Heart right ventricle (tissue), 16 donors: ENCODE data around the gene TLR4. TPM values are rescaled to one million over a fixed set of nuclear protein-coding genes. Genes with fewer than 3 reads are reported as not detected.
A peak's percentile ranks its signal among the peaks of the same experiment; 100 is the strongest.

Experiments used
- ATAC-seq, 8 donors: fragments of 200-7000 bp; cut with Tn5 transposase; one replicate each; pipeline ENCODE4 v1.9.1; 2020; ENCODE audit warnings: mild to moderate bottlenecking in 8 of 8, moderate library complexity in 8 of 8, moderate number of reproducible peaks in 1 of 8
- DNase-seq, 2 donors: peaks; one replicate each; pipeline ENCODE4 v3.0.0-alpha.2; 2020
- H3K27ac ChIP-seq, 10 donors: fragments of 200-600 bp; sonication (generic) in 2 of 10; one replicate each; pipeline versions ENCODE4 v1.5.0 to v1.8.0; 2020 to 2022; ENCODE audit warnings: mild to moderate bottlenecking in 3 of 10
- H3K27me3 ChIP-seq, 7 donors: fragments of 200-600 bp; one replicate each; pipeline ENCODE4 v1.8.0; 2021 to 2022; ENCODE audit warnings: mild to moderate bottlenecking in 2 of 7
- H3K36me3 ChIP-seq, 9 donors: fragments of 200-600 bp; sonication (generic) in 1 of 9; one replicate each; pipeline versions ENCODE4 v1.5.0 to v1.8.0; 2020 to 2022; ENCODE audit warnings: mild to moderate bottlenecking in 2 of 9
- H3K4me1 ChIP-seq, 9 donors: fragments of 200-600 bp; sonication (generic) in 1 of 9; one replicate each; pipeline versions ENCODE4 v1.5.0 to v1.8.0; 2020 to 2022; ENCODE audit warnings: mild to moderate bottlenecking in 4 of 9
- H3K4me3 ChIP-seq, 10 donors: fragments of 200-600 bp; sonication (generic) in 2 of 10; one replicate each; pipeline versions ENCODE4 v1.5.0 to v1.8.0; 2020 to 2022; ENCODE audit warnings: mild to moderate bottlenecking in 7 of 10, moderate library complexity in 2 of 10
- H3K9me3 ChIP-seq, 11 donors: fragments of 200-600 bp in 10 of 11; sonication (generic) in 2 of 11; one replicate each; pipeline versions ENCODE4 v1.5.0 to v1.8.0; 2013 to 2022; ENCODE audit warnings: mild to moderate bottlenecking in 2 of 11, control low read depth in 1 of 11, moderate library complexity in 1 of 11
- WGBS, 2 donors: extraction: QIAGEN DNeasy Blood & Tissue Kit; methylation state at CpG; one replicate each; pipeline ENCODE4 v1.1.7; 2013; ENCODE audit warnings: inconsistent platforms in 1 of 2; 5-methylcytosine and 5-hydroxymethylcytosine counted together
- intact Hi-C, 10 donors: fragments of 100-400 bp; cut with DNase I; formaldehyde crosslinking; loops; one replicate each; pipeline versions ENCODE4 v1.11.1 to v1.14.2; 2022
- polyA plus RNA-seq, 2 donors: library from polyadenylated mRNA; stranded (reverse); fragments of 200-250 nt; gene quantifications; one replicate each; pipeline ENCODE4 v1.2.3, GENCODE V29; 2013
- total RNA-seq, 10 donors: library from RNA; stranded (reverse); fragmentation: NEBNext Ultra II Directional in 3 of 10; extraction: Animal tissue kit (Norgen Biotek cat#: 25700) in 3 of 10; gene quantifications; one replicate each; pipeline versions ENCODE4 v1.2.1 to v1.2.4, GENCODE V29; 2021 to 2023
- TF ChIP-seq, protein P1 (sequence below), 9 donors: fragments of 200-600 bp; sonication (generic) in 2 of 9; IDR thresholded peaks; one replicate each; pipeline versions ENCODE4 v1.5.0 to v1.8.0; 2021 to 2022; ENCODE audit warnings: antibody characterized with exemption in 9 of 9, mild to moderate bottlenecking in 5 of 9, moderate library complexity in 1 of 9
- donor health status: Arrhythmogenic right ventricular cardiomyopathy.
- donor health status: ischemic (EF 13 %, LVEDD 7.1; RV severe dilation, severe dysfunction).
- donor health status: healthy with polysubstance abuse.
- donor health status: DM: no; HTN: yes; CAD: no.
- donor health status: DM: no; HTN: no; CAD: no.
- donor health status: ischemic (EF 25% LVEDD 6.9; RV normal size, moderate dysfunction).
- donor health status: ischemic (EF 25% LVEDD 5.7; RV mildly dilated, moderate dysfunction).
- donor health status: healthy.
- donor health status: DM: yes; HTN: yes; CAD: no.
- donor health status: Ischemic cardiomyopathy.
- donor health status: ischemic (EF 35%, LVEDD 5.7; RV mildly dilated, moderate dysfunction).
- donor health status: nonischemic (EF 11% LVEDD 7.7; RV severe dilation, severe dysfunction).
- donor health status: DM: yes; HTN: yes; CAD: no.
- donor health status: PGD.
- donor health status: ischemic (EF 29% LVEDD 5.4; RV normal size, mild dysfunction).
- donor health status: nonischemic (EF 23%, LVEDD 6.1; RV moderate dilation, normal function).

Gene TLR4
- total and polyA plus RNA-seq, 12 donors = 2.3 to 24.7 (median 10.5) TPM

DNA sequence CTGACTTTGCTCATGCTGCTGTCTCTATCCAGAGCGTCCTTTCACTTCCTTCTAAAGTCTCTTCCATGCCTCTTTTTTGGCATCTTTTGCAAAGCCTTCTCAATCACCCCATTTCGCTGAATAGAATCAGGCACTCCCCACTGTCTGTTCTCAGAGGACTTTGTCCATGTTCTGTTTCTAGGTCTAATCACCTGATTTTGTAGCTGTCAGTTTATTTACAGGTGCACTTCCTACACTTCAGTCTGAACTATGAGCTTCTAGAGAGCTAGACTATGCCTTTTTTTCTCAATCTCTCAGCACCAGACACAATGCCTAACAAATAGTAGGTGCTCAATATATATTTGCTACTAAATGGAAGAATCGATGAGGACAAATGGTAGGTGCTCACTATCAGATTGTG, 29.9 kb downstream of the TLR4 start:
- ATAC-seq (no peak), DNase-seq (no peak)
- no peak overlapping the region for H3K27ac ChIP-seq
- TF ChIP-seq, protein P1, sequence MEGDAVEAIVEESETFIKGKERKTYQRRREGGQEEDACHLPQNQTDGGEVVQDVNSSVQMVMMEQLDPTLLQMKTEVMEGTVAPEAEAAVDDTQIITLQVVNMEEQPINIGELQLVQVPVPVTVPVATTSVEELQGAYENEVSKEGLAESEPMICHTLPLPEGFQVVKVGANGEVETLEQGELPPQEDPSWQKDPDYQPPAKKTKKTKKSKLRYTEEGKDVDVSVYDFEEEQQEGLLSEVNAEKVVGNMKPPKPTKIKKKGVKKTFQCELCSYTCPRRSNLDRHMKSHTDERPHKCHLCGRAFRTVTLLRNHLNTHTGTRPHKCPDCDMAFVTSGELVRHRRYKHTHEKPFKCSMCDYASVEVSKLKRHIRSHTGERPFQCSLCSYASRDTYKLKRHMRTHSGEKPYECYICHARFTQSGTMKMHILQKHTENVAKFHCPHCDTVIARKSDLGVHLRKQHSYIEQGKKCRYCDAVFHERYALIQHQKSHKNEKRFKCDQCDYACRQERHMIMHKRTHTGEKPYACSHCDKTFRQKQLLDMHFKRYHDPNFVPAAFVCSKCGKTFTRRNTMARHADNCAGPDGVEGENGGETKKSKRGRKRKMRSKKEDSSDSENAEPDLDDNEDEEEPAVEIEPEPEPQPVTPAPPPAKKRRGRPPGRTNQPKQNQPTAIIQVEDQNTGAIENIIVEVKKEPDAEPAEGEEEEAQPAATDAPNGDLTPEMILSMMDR (IDR thresholded peaks at IDR 0.05) = no peak
- H3K4me3 ChIP-seq = no peak overlapping the region
- 84 to 90% methylated on average over 3 of the region's 3 CpGs for WGBS, 2 donors
- peaks cover 0 to 24% (median 0%) of the 10 kb centered on the region in 9 donors for H3K4me1 ChIP-seq
- no peaks in the 10 kb centered on the region for H3K27me3 ChIP-seq
- no peaks in the 10 kb centered on the region for H3K36me3 ChIP-seq
- H3K9me3 ChIP-seq = no peaks in the 10 kb centered on the region
- intact Hi-C loops = no loop called here

DNA sequence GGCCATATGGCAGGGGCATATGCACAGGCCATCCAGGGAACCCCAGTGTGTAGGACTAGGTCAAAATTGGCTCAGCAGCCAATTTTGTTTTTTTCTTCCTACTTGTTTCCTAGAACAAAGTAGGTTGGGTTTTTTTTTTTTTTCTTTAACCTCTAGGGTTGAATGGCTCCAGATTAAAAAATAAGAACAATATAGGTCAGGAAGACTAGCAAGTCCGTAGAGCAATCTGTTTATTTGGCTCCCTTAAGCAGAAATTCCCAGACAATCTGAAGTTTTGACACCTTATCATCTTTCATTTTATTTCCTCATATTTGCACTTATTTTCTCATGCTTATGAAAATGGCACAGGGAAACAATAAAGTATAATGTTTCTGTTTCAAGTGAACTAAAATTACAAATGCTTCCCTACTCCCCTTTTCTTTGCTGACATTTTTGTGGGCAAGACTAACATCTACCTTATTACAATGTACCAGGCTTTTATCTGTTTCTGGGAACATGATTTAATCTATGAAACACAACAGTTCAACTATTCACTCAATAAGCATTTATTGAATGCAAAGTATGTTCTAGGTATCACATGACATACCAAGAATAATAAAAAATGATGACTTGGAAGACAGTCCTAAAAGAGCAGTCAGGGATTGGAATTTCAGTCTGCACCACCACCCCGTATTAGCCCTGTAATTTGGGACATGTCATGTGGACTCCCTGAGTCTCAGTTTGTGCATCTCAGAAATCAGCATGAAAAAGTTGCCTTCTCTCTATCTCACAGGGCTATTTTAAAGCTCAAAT, 30.5 kb downstream of the TLR4 start:
- no peaks in the 10 kb centered on the region for H3K27me3 ChIP-seq
- H3K4me3 ChIP-seq = no peak overlapping the region
- peaks cover 0 to 18% (median 0%) of the 10 kb centered on the region in 9 donors for H3K4me1 ChIP-seq
- no peak for DNase-seq
- H3K9me3 ChIP-seq = no peaks in the 10 kb centered on the region
- no peaks in the 10 kb centered on the region for H3K36me3 ChIP-seq
- no peak overlapping the region for H3K27ac ChIP-seq
- TF ChIP-seq, protein P1 (IDR thresholded peaks at IDR 0.05) = no peak
- no peak for ATAC-seq
- intact Hi-C loops = no loop called here
- WGBS, 2 donors = 57 to 59% methylated on average over 2 of the region's 2 CpGs

DNA sequence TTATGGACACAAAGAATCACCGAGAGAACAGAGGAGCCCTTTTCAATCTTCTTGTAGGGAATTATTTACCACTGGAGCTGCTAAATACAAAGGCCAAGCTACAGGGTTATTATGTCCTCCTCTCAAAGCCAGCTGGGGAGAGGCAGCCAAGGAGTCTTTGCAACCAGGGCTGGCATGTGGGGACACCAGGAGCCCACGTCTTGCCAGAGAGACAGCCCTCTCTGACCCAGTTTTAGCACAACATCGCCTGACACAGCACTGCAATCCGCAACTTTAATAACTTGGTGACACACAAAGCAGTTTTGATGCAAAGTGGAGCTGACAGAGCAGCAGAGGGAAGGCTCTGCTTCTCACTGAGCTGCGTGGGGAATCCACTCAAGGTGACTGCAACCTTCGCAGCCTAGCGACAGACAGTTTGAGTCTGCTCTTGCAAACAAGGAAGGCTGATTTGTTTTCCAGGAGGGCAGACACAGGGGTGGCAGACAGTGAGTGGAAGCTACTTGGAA, 33.6 kb downstream of the TLR4 start:
- intact Hi-C loops = no loop called here
- ATAC-seq (peak in 3 of 8 donors; percentile 48 to 62 (median 60)), DNase-seq (no peak)
- Histone ChIP-seq H3K4me1 (peaks cover 0 to 17% (median 0%) of the 10 kb centered on the region in 9 donors), H3K4me3 (no peak overlapping the region), H3K36me3 (no peaks in the 10 kb centered on the region), H3K9me3 (no peaks in the 10 kb centered on the region), H3K27me3 (no peaks in the 10 kb centered on the region), H3K27ac (peak overlapping the region in 1 of 10 donors; percentile 32)
- 63 to 74% methylated on average over 7 of the region's 7 CpGs for WGBS, 2 donors
- TF ChIP-seq, protein P1 (IDR thresholded peaks at IDR 0.05) = no peak

- H3K9me3 ChIP-seq = no peaks in the 10 kb centered on the region
- no peak overlapping the region for H3K27ac ChIP-seq
- DNase-seq (no peak), ATAC-seq (no peak)
- intact Hi-C loops = no loop called here
- TF ChIP-seq, protein P1 (IDR thresholded peaks at IDR 0.05) = no peak
- WGBS, 2 donors = 87 to 89% methylated on average over 10 of the region's 10 CpGs
- H3K4me1 ChIP-seq = peaks cover 0 to 6% (median 0%) of the 10 kb centered on the region in 9 donors
- H3K36me3 ChIP-seq = no peaks in the 10 kb centered on the region
- H3K27me3 ChIP-seq = peaks cover 0 to 8% (median 0%) of the 10 kb centered on the region in 7 donors
- no peak overlapping the region for H3K4me3 ChIP-seq
Measured at GRCh38 chr9:117739206-117739605, 35.0 kb downstream of the TLR4 start.
